ENCODE data around the gene KRT34.
"Not testable (repeated sequence)": the region's sequence is repeated elsewhere in the genome, so short reads cannot be mapped to it uniquely, and the experiment has no call there.

The KRT34 gene

GRCh38 chr17:41351177-41351576 is 30.9 kb downstream of the KRT34 start:
- Histone ChIP-seq H3K4me3 (ENCODE audit: insufficient read depth in 1 of 2, low read depth in 1 of 2, low read length in 2 of 2) (no peak overlapping the region), H2BK15ac (ENCODE audit: low read depth, poor library complexity, severe bottlenecking) (no peak overlapping the region), H3K18ac (ENCODE audit: low read depth in 1 of 2, low read length in 2 of 2) (no peak overlapping the region), H3K9ac (ENCODE audit: low read length) (no peak overlapping the region), H3K14ac (ENCODE audit: low read length in 2 of 2) (no peak overlapping the region), H4K8ac (ENCODE audit: low read length) (no peak overlapping the region), H2BK12ac (ENCODE audit: low read length in 2 of 2) (no peak overlapping the region), H2BK120ac (ENCODE audit: low read depth, low read length) (no peak overlapping the region), H3K36me3 (ENCODE audit: control insufficient read depth in 1 of 2, insufficient read depth in 2 of 2, low read depth in 1 of 2, low read length in 2 of 2) (no peaks in the 10 kb centered on the region), H3K23ac (ENCODE audit: low read length in 2 of 2) (no peak overlapping the region), H3K79me1 (replicated peaks; ENCODE audit: low read length, poor library complexity, severe bottlenecking) (no peaks in the 10 kb centered on the region), H3K4me1 (ENCODE audit: control insufficient read depth, insufficient read depth, low read depth, low read length) (no peaks in the 10 kb centered on the region), H3K9me3 (ENCODE audit: control insufficient read depth, low read length) (peaks cover 5% of the 10 kb centered on the region), H4K91ac (ENCODE audit: low read length) (no peak overlapping the region), H2AK5ac (ENCODE audit: low read length, severe bottlenecking) (no peak overlapping the region), H2AFZ (ENCODE audit: low read depth, low read length) (no peak overlapping the region), H3K4ac (ENCODE audit: low read depth in 1 of 2, low read length in 2 of 2) (no peak overlapping the region), H3K4me2 (ENCODE audit: low read length, poor library complexity, severe bottlenecking) (no peak overlapping the region), H2BK5ac (ENCODE audit: low read depth, low read length, poor library complexity, severe bottlenecking) (no peak overlapping the region), H3K27ac (ENCODE audit: low read length, poor library complexity, severe bottlenecking) (no peak overlapping the region), H3K27me3 (ENCODE audit: control insufficient read depth in 1 of 2, insufficient read depth in 1 of 2, low read length in 2 of 2) (peaks cover 0 to 44% of the 10 kb centered on the region in 2 experiments)
- no peak for DNase-seq
- 86% methylated on average over 1 of the region's 2 CpGs for WGBS

GRCh38 chr17:41350381-41350878 is 31.7 kb downstream of the KRT34 start, which contains the start of gene KRT33A:
TSS of gene KRT33A (minus strand) at chr17:41350828. CDS start at chr17:41350767, 61 bp downstream.
- H2BK5ac ChIP-seq (ENCODE audit: low read depth, low read length, poor library complexity, severe bottlenecking); H4K8ac ChIP-seq (ENCODE audit: low read length); H3K14ac ChIP-seq (ENCODE audit: low read length in 2 of 2); H3K4ac ChIP-seq (ENCODE audit: low read depth in 1 of 2, low read length in 2 of 2); H2AFZ ChIP-seq (ENCODE audit: low read depth, low read length); H3K18ac ChIP-seq (ENCODE audit: low read depth in 1 of 2, low read length in 2 of 2); H3K4me1 ChIP-seq (ENCODE audit: control insufficient read depth, insufficient read depth, low read depth, low read length); DNase-seq; H3K27ac ChIP-seq (ENCODE audit: low read length, poor library complexity, severe bottlenecking); H3K23ac ChIP-seq (ENCODE audit: low read length in 2 of 2); H3K79me1 ChIP-seq (replicated peaks; ENCODE audit: low read length, poor library complexity, severe bottlenecking); H4K91ac ChIP-seq (ENCODE audit: low read length); H3K4me3 ChIP-seq (ENCODE audit: insufficient read depth in 1 of 2, low read depth in 1 of 2, low read length in 2 of 2); H2AK5ac ChIP-seq (ENCODE audit: low read length, severe bottlenecking); H2BK120ac ChIP-seq (ENCODE audit: low read depth, low read length); H3K9me3 ChIP-seq (ENCODE audit: control insufficient read depth, low read length); H2BK12ac ChIP-seq (ENCODE audit: low read length in 2 of 2); H2BK15ac ChIP-seq (ENCODE audit: low read depth, poor library complexity, severe bottlenecking); H3K36me3 ChIP-seq (ENCODE audit: control insufficient read depth in 1 of 2, insufficient read depth in 2 of 2, low read depth in 1 of 2, low read length in 2 of 2); H3K9ac ChIP-seq (ENCODE audit: low read length); H3K4me2 ChIP-seq (ENCODE audit: low read length, poor library complexity, severe bottlenecking): not testable (repeated sequence)
- H3K27me3 ChIP-seq (ENCODE audit: control insufficient read depth in 1 of 2, insufficient read depth in 1 of 2, low read length in 2 of 2), result peaks cover 0 to 44% of the 10 kb centered on the region in 2 experiments
- WGBS, result 89% methylated on average over 16 of the region's 16 CpGs

GRCh38 chr17:41347869-41348760 is 34.0 kb downstream of the KRT34 start:
- Histone ChIP-seq H3K9me3 (ENCODE audit: control insufficient read depth, low read length) (peaks cover 9% of the 10 kb centered on the region), H3K4me3 (ENCODE audit: insufficient read depth in 1 of 2, low read depth in 1 of 2, low read length in 2 of 2) (no peak overlapping the region), H2BK120ac (ENCODE audit: low read depth, low read length) (no peak overlapping the region), H3K9ac (ENCODE audit: low read length) (no peak overlapping the region), H2AK5ac (ENCODE audit: low read length, severe bottlenecking) (no peak overlapping the region), H3K18ac (ENCODE audit: low read depth in 1 of 2, low read length in 2 of 2) (no peak overlapping the region), H4K8ac (ENCODE audit: low read length) (no peak overlapping the region), H3K14ac (ENCODE audit: low read length in 2 of 2) (no peak overlapping the region), H3K27me3 (ENCODE audit: control insufficient read depth in 1 of 2, insufficient read depth in 1 of 2, low read length in 2 of 2) (peaks cover 0 to 41% of the 10 kb centered on the region in 2 experiments), H3K27ac (ENCODE audit: low read length, poor library complexity, severe bottlenecking) (no peak overlapping the region), H3K79me1 (replicated peaks; ENCODE audit: low read length, poor library complexity, severe bottlenecking) (no peaks in the 10 kb centered on the region), H4K91ac (ENCODE audit: low read length) (no peak overlapping the region), H2BK15ac (ENCODE audit: low read depth, poor library complexity, severe bottlenecking) (no peak overlapping the region), H2BK5ac (ENCODE audit: low read depth, low read length, poor library complexity, severe bottlenecking) (no peak overlapping the region), H3K4ac (ENCODE audit: low read depth in 1 of 2, low read length in 2 of 2) (no peak overlapping the region), H2AFZ (ENCODE audit: low read depth, low read length) (no peak overlapping the region), H2BK12ac (ENCODE audit: low read length in 2 of 2) (no peak overlapping the region), H3K23ac (ENCODE audit: low read length in 2 of 2) (no peak overlapping the region), H3K36me3 (ENCODE audit: control insufficient read depth in 1 of 2, insufficient read depth in 2 of 2, low read depth in 1 of 2, low read length in 2 of 2) (no peaks in the 10 kb centered on the region), H3K4me2 (ENCODE audit: low read length, poor library complexity, severe bottlenecking) (no peak overlapping the region), H3K4me1 (ENCODE audit: control insufficient read depth, insufficient read depth, low read depth, low read length) (no peaks in the 10 kb centered on the region)
- no peak for DNase-seq
- WGBS, result 91% methylated on average over 7 of the region's 7 CpGs

GRCh38 chr17:41346421-41346820 is 35.7 kb downstream of the KRT34 start:
- not testable (repeated sequence) for H4K91ac ChIP-seq (ENCODE audit: low read length); H2AFZ ChIP-seq (ENCODE audit: low read depth, low read length); H3K18ac ChIP-seq (ENCODE audit: low read depth in 1 of 2, low read length in 2 of 2); H2BK5ac ChIP-seq (ENCODE audit: low read depth, low read length, poor library complexity, severe bottlenecking); H3K23ac ChIP-seq (ENCODE audit: low read length in 2 of 2); H3K9ac ChIP-seq (ENCODE audit: low read length); H3K14ac ChIP-seq (ENCODE audit: low read length in 2 of 2); H2AK5ac ChIP-seq (ENCODE audit: low read length, severe bottlenecking); H3K36me3 ChIP-seq (ENCODE audit: control insufficient read depth in 1 of 2, insufficient read depth in 2 of 2, low read depth in 1 of 2, low read length in 2 of 2); H3K4me2 ChIP-seq (ENCODE audit: low read length, poor library complexity, severe bottlenecking); H3K4ac ChIP-seq (ENCODE audit: low read depth in 1 of 2, low read length in 2 of 2); H3K4me3 ChIP-seq (ENCODE audit: insufficient read depth in 1 of 2, low read depth in 1 of 2, low read length in 2 of 2); H2BK12ac ChIP-seq (ENCODE audit: low read length in 2 of 2); H2BK15ac ChIP-seq (ENCODE audit: low read depth, poor library complexity, severe bottlenecking); H2BK120ac ChIP-seq (ENCODE audit: low read depth, low read length); H4K8ac ChIP-seq (ENCODE audit: low read length); H3K79me1 ChIP-seq (replicated peaks; ENCODE audit: low read length, poor library complexity, severe bottlenecking); H3K27ac ChIP-seq (ENCODE audit: low read length, poor library complexity, severe bottlenecking); H3K4me1 ChIP-seq (ENCODE audit: control insufficient read depth, insufficient read depth, low read depth, low read length); DNase-seq
- H3K27me3 ChIP-seq (ENCODE audit: control insufficient read depth in 1 of 2, insufficient read depth in 1 of 2, low read length in 2 of 2), result peaks cover 0 to 26% of the 10 kb centered on the region in 2 experiments
- WGBS, result 93% methylated on average over 15 of the region's 16 CpGs
- peaks cover 26% of the 10 kb centered on the region for H3K9me3 ChIP-seq (ENCODE audit: control insufficient read depth, low read length)

Measured in mesenchymal stem cell (in vitro differentiated cells and primary cell).